ENCODE measurements around the gene CAPN10.

GRCh38 chr2:240629619-240629967 lies 43.1 kb downstream of the CAPN10 start:
- TF ChIP-seq CTCF (conservative IDR thresholded peaks at IDR 0.05) (no peak), ZFX (IDR thresholded peaks at IDR 0.05) (no peak)

All from C4-2B (cell line).